DND-41 (cell line): ENCODE measurements around the gene CTIF.

Experiments used
- EZH2 ChIP-seq: IDR thresholded peaks from 3 replicates; pipeline ENCODE4 v1.6.1; 2012; ENCODE audit warnings: borderline replicate concordance, low read depth, mild to moderate bottlenecking, moderate library complexity, low read length, inconsistent platforms; ENCODE audit not compliant: severe bottlenecking
- TF ChIP-seq, protein P1 (sequence below): IDR thresholded peaks from 2 replicates; pipeline ENCODE4 v1.5.1; 2012; ENCODE audit warnings: borderline replicate concordance, low read length, moderate library complexity, mild to moderate bottlenecking; ENCODE audit not compliant: poor library complexity, severe bottlenecking; ENCODE audit errors: extremely low read depth

DNA sequence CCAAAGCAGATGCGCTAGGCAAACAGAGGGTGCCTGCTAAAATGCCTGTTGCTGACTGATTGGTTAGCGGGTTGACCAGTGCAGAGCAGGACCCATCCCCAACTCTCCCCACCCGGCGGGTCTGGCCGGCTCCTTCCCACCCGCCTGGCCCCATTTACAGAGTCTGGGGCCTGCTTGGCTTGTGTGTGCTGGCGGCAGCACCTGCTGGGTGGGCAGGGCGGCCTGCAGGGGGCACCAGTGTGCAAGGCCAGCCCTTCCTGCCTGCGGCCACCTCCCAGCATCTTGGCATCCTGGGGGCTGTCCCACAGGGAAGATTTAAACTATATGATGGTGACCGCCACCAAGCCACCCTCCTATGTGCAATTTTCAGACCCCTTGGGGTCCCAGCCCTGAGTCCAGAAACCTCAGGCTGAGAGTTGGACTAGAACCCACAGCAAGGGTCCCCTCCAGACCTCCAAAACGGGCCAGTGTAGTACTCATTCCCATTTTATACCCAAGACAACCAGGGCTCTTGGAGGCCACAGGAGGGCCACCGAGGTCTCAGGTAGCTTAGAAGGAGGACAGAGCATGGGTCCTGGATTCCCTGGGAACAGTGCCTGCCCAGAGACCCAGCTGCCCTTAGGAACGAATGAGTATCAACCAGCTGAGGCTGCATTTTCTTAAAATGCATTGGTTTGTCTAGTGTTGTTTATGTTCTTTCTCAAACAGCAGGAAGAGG, 238.4 kb downstream of the CTIF start:
- TF ChIP-seq, protein P1, sequence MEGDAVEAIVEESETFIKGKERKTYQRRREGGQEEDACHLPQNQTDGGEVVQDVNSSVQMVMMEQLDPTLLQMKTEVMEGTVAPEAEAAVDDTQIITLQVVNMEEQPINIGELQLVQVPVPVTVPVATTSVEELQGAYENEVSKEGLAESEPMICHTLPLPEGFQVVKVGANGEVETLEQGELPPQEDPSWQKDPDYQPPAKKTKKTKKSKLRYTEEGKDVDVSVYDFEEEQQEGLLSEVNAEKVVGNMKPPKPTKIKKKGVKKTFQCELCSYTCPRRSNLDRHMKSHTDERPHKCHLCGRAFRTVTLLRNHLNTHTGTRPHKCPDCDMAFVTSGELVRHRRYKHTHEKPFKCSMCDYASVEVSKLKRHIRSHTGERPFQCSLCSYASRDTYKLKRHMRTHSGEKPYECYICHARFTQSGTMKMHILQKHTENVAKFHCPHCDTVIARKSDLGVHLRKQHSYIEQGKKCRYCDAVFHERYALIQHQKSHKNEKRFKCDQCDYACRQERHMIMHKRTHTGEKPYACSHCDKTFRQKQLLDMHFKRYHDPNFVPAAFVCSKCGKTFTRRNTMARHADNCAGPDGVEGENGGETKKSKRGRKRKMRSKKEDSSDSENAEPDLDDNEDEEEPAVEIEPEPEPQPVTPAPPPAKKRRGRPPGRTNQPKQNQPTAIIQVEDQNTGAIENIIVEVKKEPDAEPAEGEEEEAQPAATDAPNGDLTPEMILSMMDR, result peak; percentile 91
- TF ChIP-seq EZH2, result no peak
